ENCODE data around the gene CCDC187. TPM values are rescaled to one million over a fixed set of nuclear protein-coding genes. Genes with fewer than 3 reads are reported as not detected.

The CCDC187 gene
- polyA plus RNA-seq, 4 donors = 2.2 to 4.9 (median 2.9) TPM

DNA sequence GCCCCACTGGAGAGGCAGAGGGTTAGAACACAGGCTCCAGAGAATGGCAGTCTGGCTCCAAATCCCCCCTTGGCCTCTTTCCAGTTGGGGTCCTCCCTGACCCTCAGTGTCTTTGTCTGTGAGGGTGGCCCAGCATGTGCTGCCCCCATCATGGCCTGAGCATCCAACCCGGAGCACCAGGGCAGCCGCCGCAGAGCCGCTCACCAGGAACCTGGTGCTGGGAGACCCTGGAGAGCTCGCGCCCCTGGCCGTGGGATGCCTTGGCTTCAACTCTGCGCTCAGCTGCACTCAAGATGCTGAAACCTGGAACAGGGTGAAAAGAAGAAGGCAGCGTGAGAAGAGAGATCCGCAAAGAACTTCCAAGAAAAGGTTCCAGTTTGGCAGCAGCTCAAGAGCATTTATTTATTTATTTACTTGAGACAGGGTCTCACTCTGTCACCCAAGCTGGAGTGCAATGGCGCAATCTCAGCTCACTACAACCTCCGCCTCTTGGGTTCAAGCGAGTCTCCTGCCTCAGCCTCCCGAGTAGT lies 3.8 kb downstream of the CCDC187 start:
- no peak for DNase-seq (ENCODE audit: low read depth in 4 of 4, low spot score in 2 of 4)

GRCh38 chr9:136299541-136299940 lies 4.4 kb downstream of the CCDC187 start:
- DNase-seq (ENCODE audit: low read depth in 4 of 4, low spot score in 2 of 4) = no peak

- no peak for DNase-seq (ENCODE audit: low read depth in 4 of 4, low spot score in 2 of 4)
Observed at GRCh38 chr9:136299116-136299515, 4.8 kb downstream of the CCDC187 start.

- no peak for DNase-seq (ENCODE audit: low read depth in 4 of 4, low spot score in 2 of 4)
Observed at GRCh38 chr9:136297766-136298735, 5.8 kb downstream of the CCDC187 start.

GRCh38 chr9:136297016-136297691 lies 6.7 kb downstream of the CCDC187 start:
- no peak for DNase-seq (ENCODE audit: low read depth in 4 of 4, low spot score in 2 of 4)

DNA sequence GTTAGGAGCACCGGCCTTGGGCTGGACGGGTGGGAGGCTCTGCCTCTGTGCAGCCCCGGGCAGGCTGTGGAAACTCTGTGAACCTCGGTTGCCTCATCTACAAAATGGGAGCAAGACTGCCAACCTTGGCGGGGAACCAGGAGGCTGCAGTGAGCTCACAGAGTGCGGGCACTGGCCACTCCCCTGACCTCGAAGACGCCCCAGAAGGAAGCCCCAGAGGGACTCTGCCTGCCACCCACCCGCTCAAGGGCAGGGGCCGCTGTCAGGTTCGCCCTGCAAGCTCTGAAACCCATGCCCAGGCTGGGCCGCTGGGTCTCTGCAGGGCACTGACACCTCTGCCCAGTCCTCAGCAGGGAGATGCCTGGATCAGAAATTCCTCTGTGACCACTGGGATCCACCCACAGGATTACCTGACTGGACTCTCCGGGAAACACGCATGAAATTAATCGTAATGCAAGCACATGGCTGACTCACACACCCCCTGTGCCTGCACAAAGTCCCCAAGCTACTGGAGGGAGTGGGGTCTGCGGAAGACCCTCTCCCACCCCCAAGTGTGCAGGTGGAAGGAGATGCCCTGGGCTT lies 7.4 kb downstream of the CCDC187 start:
- DNase-seq (ENCODE audit: low read depth in 4 of 4, low spot score in 2 of 4) = no peak

DNA sequence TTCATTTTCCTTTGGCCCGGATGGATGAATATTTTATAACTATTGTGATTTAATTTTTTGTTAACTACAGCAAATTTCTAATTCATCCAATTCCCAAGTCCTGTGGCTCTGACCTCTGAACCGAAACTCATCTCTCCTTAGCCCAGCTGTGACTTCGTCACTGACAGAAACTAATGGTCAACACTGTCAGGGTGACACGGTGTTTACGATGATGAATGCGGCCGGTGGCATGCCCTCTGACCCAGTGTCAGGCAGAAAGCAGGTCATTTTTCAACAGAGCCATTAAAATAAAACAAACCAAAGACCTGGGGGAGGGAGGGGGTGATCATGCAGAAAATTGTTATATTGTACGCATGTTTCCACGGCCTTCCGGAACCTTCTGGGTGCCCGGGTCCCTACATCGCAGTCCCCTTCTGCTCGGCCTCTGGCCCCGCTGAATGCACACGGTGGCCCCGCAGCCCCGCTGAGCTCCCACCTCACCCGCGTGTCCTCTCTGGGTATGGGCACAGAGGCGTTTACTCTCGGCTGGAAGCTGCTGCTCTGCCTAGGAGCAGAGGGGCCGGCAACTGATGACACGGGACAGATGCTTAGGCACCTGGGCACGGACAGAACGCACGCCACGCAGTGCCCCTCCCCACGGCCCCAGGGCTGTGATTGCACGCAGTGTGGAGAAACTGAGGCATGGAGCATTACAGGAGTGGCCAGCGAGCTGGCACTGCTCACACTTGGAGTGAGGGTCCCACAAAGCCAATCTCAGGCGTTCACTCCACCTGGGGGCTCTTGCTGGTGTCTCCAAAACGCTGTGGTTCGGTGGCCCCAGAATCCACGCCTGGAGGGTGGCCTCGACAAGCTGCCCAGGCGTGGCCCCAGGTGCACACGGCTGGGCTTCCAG lies 8.1 kb downstream of the CCDC187 start:
- DNase-seq (ENCODE audit: low read depth in 4 of 4, low spot score in 2 of 4) = peak in 1 of 4 donors; percentile 44

DNA sequence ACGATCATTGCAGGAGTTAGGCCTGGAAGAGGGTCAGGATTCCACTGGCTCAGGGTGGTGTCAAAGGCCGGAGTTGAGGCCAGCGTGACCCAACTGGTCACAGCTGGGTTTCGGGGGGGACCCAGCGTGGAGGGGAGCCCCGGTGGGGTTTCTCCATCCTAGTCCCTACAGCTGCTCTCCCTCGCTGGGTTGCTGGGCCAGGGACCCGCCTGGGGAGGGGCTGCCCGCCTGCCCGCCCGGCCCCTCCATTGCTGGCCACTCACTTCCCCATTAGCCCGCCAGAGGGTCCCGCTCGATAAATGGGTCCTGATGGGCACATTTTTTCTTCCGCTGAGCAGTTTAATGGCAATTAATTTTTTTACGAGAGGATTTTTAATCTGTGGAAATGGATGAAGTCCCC lies 8.8 kb downstream of the CCDC187 start:
- DNase-seq (ENCODE audit: low read depth in 4 of 4, low spot score in 2 of 4) = no peak

- no peak for DNase-seq (ENCODE audit: low read depth in 4 of 4, low spot score in 2 of 4)
Observed at GRCh38 chr9:136294437-136294836, 9.5 kb downstream of the CCDC187 start.

- no peak for DNase-seq (ENCODE audit: low read depth in 4 of 4, low spot score in 2 of 4)
Observed at GRCh38 chr9:136293476-136294077, 10.3 kb downstream of the CCDC187 start.

GRCh38 chr9:136292591-136293448 lies 11.1 kb downstream of the CCDC187 start:
- DNase-seq (ENCODE audit: low read depth in 4 of 4, low spot score in 2 of 4) = no peak

- DNase-seq (ENCODE audit: low read depth in 4 of 4, low spot score in 2 of 4) = no peak
Observed at GRCh38 chr9:136292026-136292538, 11.8 kb downstream of the CCDC187 start.

DNA sequence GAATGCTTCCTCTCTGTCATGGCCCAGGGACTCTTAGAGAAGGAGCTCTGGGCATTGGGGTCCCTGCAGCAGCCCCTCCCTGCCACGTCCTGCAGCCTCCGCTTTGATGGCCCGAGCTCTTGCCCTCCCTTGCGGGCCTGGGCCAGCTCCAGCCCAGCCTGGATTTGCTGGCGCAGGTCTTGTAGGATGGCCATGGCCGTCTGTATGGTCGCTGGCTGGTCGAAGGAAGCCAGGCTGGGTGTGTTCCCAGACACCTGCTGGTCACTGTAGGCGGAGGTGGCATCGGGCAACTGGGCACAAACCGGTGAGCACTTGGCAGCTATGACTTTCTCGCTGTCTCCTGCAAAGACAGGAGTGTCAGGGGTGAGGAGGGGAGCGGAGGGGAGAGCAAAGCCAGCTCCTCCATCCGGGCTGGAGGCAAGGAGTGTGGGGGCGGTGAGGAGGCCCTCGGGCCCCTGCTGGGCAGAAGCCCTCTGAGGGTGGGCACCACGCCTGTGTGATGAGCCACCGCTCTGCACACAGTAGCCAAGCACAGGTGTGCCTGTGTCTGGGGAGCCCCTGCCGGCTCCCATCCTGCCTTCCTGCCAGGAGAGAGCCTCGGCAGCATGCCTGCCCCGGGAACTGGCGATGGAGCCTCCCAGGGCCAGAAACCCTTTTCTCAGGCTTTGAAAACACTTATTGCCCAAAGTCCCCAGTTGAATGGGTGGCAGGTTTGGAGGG lies 12.4 kb downstream of the CCDC187 start:
- DNase-seq (ENCODE audit: low read depth in 4 of 4, low spot score in 2 of 4) = no peak

GRCh38 chr9:136290508-136291000 lies 13.3 kb downstream of the CCDC187 start:
- no peak for DNase-seq (ENCODE audit: low read depth in 4 of 4, low spot score in 2 of 4)

DNA sequence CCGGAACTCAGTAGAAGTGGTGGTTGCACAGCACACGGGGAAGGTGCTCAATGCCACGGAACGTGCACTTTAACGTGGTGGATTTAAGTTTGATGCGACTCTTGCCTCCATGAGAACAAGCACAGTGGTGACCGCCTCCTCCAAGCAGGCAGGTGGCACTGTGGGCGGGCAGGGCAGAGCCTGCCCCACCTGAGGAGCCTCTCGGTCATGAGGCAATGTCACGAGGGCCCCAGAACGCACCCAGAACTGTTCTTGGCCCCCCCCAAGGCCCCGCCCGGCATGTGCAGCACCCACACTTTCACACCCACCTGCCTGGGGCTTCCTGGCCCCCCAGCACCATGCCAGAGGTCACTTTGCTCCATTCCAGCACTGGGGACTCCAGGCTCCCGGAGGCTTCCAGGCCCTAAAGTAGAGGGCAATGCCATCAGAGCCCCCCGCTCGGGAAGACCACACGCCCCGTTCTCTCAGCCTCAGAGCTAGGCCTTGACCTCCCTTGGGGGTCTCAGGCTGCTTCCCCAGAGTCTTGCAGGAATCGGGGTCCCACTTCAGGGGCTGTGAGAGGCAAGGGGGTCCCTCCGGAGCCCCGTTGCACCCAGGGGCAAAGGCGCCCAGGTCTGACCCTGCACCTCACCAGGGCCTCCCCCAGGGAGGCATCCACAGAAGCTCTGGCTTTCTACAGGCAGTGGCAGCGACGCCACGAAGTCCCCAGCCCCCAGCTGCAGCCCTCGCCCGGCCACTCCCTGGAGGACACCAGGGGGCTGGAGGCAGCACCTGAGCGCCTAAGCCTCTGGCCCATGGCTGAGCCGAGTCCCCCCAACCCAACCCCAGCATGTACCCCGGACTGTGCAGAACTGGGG lies 14.0 kb downstream of the CCDC187 start:
- DNase-seq (ENCODE audit: low read depth in 4 of 4, low spot score in 2 of 4) = no peak

DNA sequence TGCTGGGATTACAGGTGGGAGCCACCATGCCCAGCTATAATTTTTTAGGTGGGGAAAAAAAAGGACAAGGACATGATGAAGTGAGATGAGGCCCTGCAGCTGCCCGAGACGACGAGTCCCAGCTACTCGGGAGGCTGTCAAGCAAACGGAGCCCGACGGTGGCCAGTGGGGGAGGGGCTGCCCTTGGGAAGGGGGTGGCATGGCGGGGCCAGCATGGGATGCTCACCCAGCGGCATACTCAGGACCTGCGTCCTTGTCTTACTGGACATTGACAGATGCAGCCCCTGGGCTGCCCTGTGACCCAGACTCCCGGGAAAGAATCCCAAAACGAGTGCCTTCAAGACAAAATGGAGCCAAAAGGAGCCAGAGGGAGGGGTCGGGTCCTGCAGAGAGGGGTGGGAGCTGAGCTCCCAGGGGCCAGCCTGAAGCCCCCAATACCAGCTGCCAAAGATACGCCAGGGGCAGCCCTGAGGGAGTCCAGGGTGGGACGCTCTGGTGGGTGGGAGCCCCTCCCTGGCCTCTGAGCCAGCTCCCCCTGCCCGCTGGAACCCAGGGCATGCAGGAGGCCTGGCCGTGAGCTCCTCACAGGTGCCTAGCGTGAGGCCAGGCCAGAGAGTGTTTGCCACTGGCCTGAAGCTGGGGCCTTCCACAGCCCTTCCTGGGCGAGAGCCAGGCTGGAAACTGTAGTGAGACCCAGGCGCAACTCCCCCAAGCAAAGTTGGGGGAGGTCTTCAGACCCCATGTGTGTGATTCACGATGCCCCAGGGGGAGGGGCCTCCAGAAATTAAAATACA lies 15.7 kb downstream of the CCDC187 start:
- no peak for DNase-seq (ENCODE audit: low read depth in 4 of 4, low spot score in 2 of 4)
